GM23248 (cell line): ENCODE results near the gene KIRREL2. TPM values are rescaled to one million over a fixed set of nuclear protein-coding genes. Genes with fewer than 3 reads are reported as not detected.
"Not testable (repeated sequence)": the region's sequence is repeated elsewhere in the genome, so short reads cannot be mapped to it uniquely, and the experiment has no call there.

ENCODE experiments used
- DNase-seq: peaks from one replicate; pipeline ENCODE4 v3.0.0-alpha.2; 2015
- H2AFZ ChIP-seq: fragments of 200-600 bp; sonication (generic); 2 replicates; pipeline ENCODE4 v1.6.1; 2016; ENCODE audit warnings: antibody characterized with exemption
- H3F3A ChIP-seq: fragments of 200-600 bp; sonication (generic); 2 replicates; pipeline ENCODE4 v1.6.1; 2016; ENCODE audit warnings: mild to moderate bottlenecking, antibody characterized with exemption, mixed run types; ENCODE audit not compliant: insufficient read depth
- H3K27ac ChIP-seq: fragments of 200-600 bp; sonication (generic); 2 replicates; pipeline ENCODE4 v1.5.1; 2016; ENCODE audit warnings: mild to moderate bottlenecking
- H3K27me3 ChIP-seq: fragments of 200-600 bp; sonication (generic); replicated peaks from 2 replicates; pipeline ENCODE4 v1.6.1; 2016; ENCODE audit warnings: mild to moderate bottlenecking; ENCODE audit not compliant: insufficient read depth
- H3K36me3 ChIP-seq: fragments of 200-600 bp; sonication (generic); 2 replicates; pipeline ENCODE4 v1.6.1; 2016; ENCODE audit warnings: low read depth, mild to moderate bottlenecking
- H3K4me1 ChIP-seq: fragments of 200-600 bp; sonication (generic); 2 replicates; pipeline ENCODE4 v1.6.1; 2016; ENCODE audit warnings: mild to moderate bottlenecking; ENCODE audit not compliant: insufficient read depth
- H3K4me2 ChIP-seq: fragments of 200-600 bp; sonication (generic); one replicate; pipeline ENCODE4 v1.6.1; 2016; ENCODE audit warnings: mild to moderate bottlenecking; ENCODE audit not compliant: unreplicated experiment
- H3K4me3 ChIP-seq: fragments of 200-600 bp; sonication (generic); 2 replicates; pipeline ENCODE4 v1.5.1; 2016; ENCODE audit warnings: mild to moderate bottlenecking
- H3K79me2 ChIP-seq: fragments of 200-600 bp; sonication (generic); 2 replicates; pipeline ENCODE4 v1.6.1; 2016; ENCODE audit warnings: mild to moderate bottlenecking; ENCODE audit not compliant: insufficient read depth
- H3K9ac ChIP-seq: fragments of 200-600 bp; sonication (generic); 2 replicates; pipeline ENCODE4 v1.6.1; 2016; ENCODE audit warnings: mild to moderate bottlenecking
- H3K9me2 ChIP-seq: fragments of 200-600 bp; sonication (generic); 2 replicates; pipeline ENCODE4 v1.6.1; 2016; ENCODE audit warnings: mixed run types, mild to moderate bottlenecking, moderate library complexity; ENCODE audit not compliant: insufficient read depth
- H3K9me3 ChIP-seq: fragments of 200-600 bp; sonication (generic); one replicate; pipeline ENCODE4 v1.6.1; 2017; ENCODE audit warnings: low read depth
- H4K20me1 ChIP-seq: fragments of 200-600 bp; sonication (generic); 2 replicates; pipeline ENCODE4 v1.6.0; 2016; ENCODE audit not compliant: insufficient read depth
- EZH2 ChIP-seq: fragments of 200-600 bp; sonication (generic); IDR thresholded peaks from 2 replicates; pipeline ENCODE4 v1.6.1; 2018; ENCODE audit warnings: antibody characterized with exemption, mild to moderate bottlenecking; ENCODE audit not compliant: insufficient read depth, poor library complexity, severe bottlenecking
- EZH2phosphoT487 ChIP-seq: fragments of 200-600 bp; sonication (generic); IDR thresholded peaks from 2 replicates; pipeline ENCODE4 v1.6.1; 2018; ENCODE audit warnings: antibody characterized with exemption, moderate library complexity, mild to moderate bottlenecking, low read depth; ENCODE audit not compliant: insufficient read depth
- WGBS, 2 experiments: methylation state at CpG; one replicate each; pipeline ENCODE4 v1.1.6; 2015 to 2017; ENCODE audit warnings: low lambda C conversion rate in 2 of 2, low coverage in 1 of 2; ENCODE audit errors: missing lambda C conversion rate in 2 of 2; 5-methylcytosine and 5-hydroxymethylcytosine counted together
- in situ Hi-C: fragments of 300-500 bp; cut with MboI; formaldehyde crosslinking; loops from 2 replicates; pipeline ENCODE4 v1.15.0; 2020
- polyA plus RNA-seq: library from polyadenylated mRNA; unstranded; fragments of >200 nt; fragmentation: Nextera tagmentation; extraction: Ambion mirVana; gene quantifications from 2 replicates; pipeline ENCODE4 v1.2.1, GENCODE V29; 2016
- total RNA-seq: library from RNA; depleted of rRNA; stranded (reverse); fragments of >200 nt; shearing (Covaris generic); gene quantifications from 2 replicates; pipeline ENCODE4 v1.2.3, GENCODE V29; 2014

KIRREL2 gene
- total and polyA plus RNA-seq, 2 experiments from 2014 or later = not detected

DNA sequence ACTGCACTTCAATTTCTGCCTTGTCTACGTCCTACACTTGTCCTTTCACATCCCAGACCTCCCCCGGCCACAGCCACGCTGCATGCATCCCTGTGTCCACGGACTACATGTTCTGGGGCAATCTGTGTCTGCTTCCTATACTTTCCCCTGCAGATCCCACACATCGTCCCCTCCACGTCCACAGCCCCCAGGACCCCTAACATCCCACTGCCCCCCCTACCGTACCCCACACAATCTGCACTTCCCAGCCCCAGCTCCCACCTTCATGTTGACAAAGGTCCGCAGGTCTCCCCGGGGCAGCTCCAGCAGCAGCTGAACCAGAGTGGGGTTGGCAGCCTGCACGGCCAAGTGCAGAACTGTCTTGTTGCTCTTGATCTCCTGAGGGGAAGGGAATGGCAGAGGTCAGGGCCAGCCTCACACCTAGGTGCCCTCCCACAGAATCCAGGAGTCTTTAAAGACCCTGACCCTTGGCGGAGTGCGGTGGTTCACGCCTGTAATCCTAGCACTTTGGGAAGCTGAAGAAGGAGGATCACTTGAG lies 33.5 kb downstream of the KIRREL2 start:
- Histone ChIP-seq H3K27ac (no peak overlapping the region), H3K9me2 (no peaks in the 10 kb centered on the region), H3K36me3 (peaks cover 41% of the 10 kb centered on the region), H2AFZ (no peak overlapping the region), H3K27me3 (no peaks in the 10 kb centered on the region), H3K4me3 (no peak overlapping the region), H3K4me2 (no peak overlapping the region), H3K79me2 (no peaks in the 10 kb centered on the region), H3K4me1 (no peaks in the 10 kb centered on the region), H3K9ac (no peak overlapping the region), H4K20me1 (no peaks in the 10 kb centered on the region), H3F3A (peaks cover 9% of the 10 kb centered on the region; the same call in 1 of the 2 replicates), H3K9me3 (no peaks in the 10 kb centered on the region)
- in situ Hi-C loops = no loop called here
- no peak for DNase-seq
- 84 to 85% methylated on average over 7 to 13 of the region's 13 CpGs for WGBS, 2 experiments
- TF ChIP-seq EZH2phosphoT487 (no peak), EZH2 (no peak)

DNA sequence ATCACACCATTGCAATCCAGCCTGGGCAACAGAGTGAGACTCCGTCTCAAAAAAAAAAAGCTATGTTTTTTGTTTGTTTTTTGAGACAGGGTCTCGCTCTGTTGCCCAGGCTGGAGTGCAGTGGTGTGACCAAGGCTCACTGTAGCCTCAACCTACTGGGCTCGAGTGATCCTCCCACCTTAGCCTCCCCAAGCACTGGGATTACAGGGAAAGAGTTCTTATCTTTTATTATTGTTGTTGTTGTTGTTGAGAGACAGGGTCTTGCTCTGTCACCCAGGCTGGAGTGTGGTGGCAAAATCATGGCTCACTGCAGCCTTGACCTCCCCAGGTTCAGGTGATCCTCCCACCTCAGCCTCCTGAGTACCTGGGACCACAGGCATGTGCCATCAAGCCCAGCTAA lies 35.1 kb downstream of the KIRREL2 start:
- DNase-seq, H3K4me1 ChIP-seq, H3K4me2 ChIP-seq, H3F3A ChIP-seq, H3K9me3 ChIP-seq, H3K27me3 ChIP-seq, H3K9ac ChIP-seq, in situ Hi-C loops, H4K20me1 ChIP-seq, H3K9me2 ChIP-seq, H3K4me3 ChIP-seq, H3K27ac ChIP-seq, H2AFZ ChIP-seq, H3K79me2 ChIP-seq: not testable (repeated sequence)
- WGBS, 2 experiments = 90 to 94% methylated on average over 3 of the region's 3 CpGs
- H3K36me3 ChIP-seq = peaks cover 41% of the 10 kb centered on the region

DNA sequence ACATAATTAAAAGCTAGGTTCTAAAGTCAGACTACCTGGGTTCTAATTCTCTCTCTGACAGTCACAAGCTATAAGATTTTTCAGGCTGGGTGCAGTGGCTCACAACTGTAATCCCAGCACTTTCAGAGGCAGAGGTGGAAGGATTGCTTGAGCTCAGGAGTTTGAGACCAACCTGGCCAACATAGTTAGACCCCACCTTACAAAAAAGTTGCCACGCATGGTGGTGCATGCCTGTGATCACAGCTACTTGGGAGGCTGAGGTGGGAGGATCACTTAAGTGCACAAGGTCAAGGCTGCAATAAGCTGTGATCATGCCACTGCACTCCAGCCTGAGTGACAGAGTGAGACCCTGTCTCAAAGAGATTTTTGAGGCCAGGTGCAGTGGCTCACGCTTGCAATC lies 37.6 kb downstream of the KIRREL2 start:
- in situ Hi-C loops = no loop called here
- no peaks in the 10 kb centered on the region for H3K9me3 ChIP-seq
- no peak for DNase-seq
- H3K79me2 ChIP-seq = peaks cover 28% of the 10 kb centered on the region
- no peaks in the 10 kb centered on the region for H3K27me3 ChIP-seq
- WGBS, 2 experiments = 87 to 98% methylated on average over 2 of the region's 2 CpGs
- H3K4me2 ChIP-seq = no peak overlapping the region
- no peak overlapping the region for H3K27ac ChIP-seq
- no peaks in the 10 kb centered on the region for H3K9me2 ChIP-seq
- TF ChIP-seq EZH2 = no peak
- no peak for TF ChIP-seq EZH2phosphoT487
- no peaks in the 10 kb centered on the region for H3K4me1 ChIP-seq
- H3F3A ChIP-seq = 0 out of 2 replicates have a peak, but pooled peaks cover 5% of the 10 kb centered on the region
- peaks cover 34% of the 10 kb centered on the region for H3K36me3 ChIP-seq
- H2AFZ ChIP-seq = no peak overlapping the region
- H3K9ac ChIP-seq = no peak overlapping the region
- H3K4me3 ChIP-seq = no peak overlapping the region
- H4K20me1 ChIP-seq = no peaks in the 10 kb centered on the region

DNA sequence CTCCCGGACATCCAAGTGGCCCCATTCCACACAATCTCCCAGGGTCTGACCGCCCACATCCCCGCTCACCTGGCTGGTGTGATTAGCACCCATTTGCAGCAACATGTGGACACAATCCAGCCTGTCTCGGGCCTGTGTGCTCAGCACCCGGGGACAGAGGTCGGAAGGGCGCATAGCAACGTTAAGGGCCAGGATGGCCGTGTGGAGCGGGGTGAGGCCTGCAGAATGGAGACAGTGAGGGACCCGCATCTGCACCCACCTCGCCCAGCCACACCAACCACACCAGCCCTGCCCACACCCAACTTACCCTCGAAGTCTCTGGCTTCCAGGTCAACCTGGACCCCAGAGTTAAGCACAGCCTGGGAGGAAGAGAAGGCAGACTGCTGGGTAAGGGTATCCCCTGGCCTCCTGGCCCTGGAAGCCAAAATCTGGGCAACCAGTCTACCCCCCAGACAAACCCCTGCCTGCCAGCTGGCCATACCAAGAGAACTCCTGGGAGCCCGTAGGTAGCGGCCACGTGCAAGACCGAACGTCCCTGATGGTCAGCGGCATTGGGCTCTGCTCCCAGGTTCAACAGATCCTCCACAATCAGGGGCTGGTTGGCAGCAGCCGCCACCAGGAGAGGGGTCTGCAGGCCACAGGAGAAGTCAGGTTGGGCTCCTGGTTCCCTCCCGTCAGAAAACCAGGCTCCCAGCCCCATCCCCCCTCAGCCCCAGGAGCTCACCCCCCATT lies 39.4 kb downstream of the KIRREL2 start:
- no peak overlapping the region for H3K27ac ChIP-seq
- H3K9me3 ChIP-seq = no peaks in the 10 kb centered on the region
- no peak overlapping the region for H3K9ac ChIP-seq
- no peak for TF ChIP-seq EZH2phosphoT487
- TF ChIP-seq EZH2 = no peak
- H3K27me3 ChIP-seq = no peaks in the 10 kb centered on the region
- no peaks in the 10 kb centered on the region for H4K20me1 ChIP-seq
- H3K4me2 ChIP-seq = no peak overlapping the region
- H3K9me2 ChIP-seq = no peaks in the 10 kb centered on the region
- H3K4me3 ChIP-seq = no peak overlapping the region
- in situ Hi-C loops = no loop called here
- DNase-seq = no peak
- peaks cover 3% of the 10 kb centered on the region for H3K4me1 ChIP-seq
- H3F3A ChIP-seq = peaks cover 8% of the 10 kb centered on the region; the same call in 1 of the 2 replicates
- 93% methylated on average over 18 to 21 of the region's 21 CpGs for WGBS, 2 experiments
- no peak overlapping the region for H2AFZ ChIP-seq
- H3K79me2 ChIP-seq = peaks cover 28% of the 10 kb centered on the region
- peaks cover 27% of the 10 kb centered on the region for H3K36me3 ChIP-seq

DNA sequence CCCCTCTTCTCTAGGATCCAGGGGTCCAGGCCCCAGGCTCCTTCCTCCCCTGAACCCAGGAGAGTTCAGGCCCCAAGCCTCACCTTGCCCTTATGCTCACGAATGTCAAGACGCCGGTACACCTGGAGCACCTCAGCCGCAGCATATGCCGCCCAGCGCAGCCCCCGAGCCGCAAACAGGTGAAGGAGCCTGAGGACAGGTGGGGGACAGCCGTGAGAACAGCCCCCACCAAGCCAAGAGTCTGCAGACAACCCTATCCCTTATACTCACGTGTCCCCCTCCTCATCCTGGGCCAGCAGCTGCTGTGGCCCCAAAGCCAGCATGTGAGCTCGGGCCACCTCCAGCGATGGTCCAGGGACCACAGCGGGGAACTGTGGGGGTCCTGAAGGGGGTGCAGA lies 39.9 kb downstream of the KIRREL2 start:
- TF ChIP-seq EZH2phosphoT487 (no peak), EZH2 (no peak)
- Histone ChIP-seq H3K9me2 (no peaks in the 10 kb centered on the region), H4K20me1 (no peaks in the 10 kb centered on the region), H3F3A (peaks cover 14% of the 10 kb centered on the region), H3K9ac (no peak overlapping the region), H2AFZ (no peak overlapping the region), H3K4me2 (no peak overlapping the region), H3K36me3 (peaks cover 23% of the 10 kb centered on the region), H3K4me3 (no peak overlapping the region), H3K4me1 (peaks cover 8% of the 10 kb centered on the region), H3K79me2 (peaks cover 28% of the 10 kb centered on the region), H3K27ac (no peak overlapping the region), H3K27me3 (no peaks in the 10 kb centered on the region), H3K9me3 (no peaks in the 10 kb centered on the region)
- in situ Hi-C loops = no loop called here
- 93 to 94% methylated on average over 13 of the region's 13 CpGs for WGBS, 2 experiments
- no peak for DNase-seq
